ENCODE data around the gene TNKS1BP1.

GRCh38 chr11:57368106-57368844 lies 43.5 kb upstream of the TNKS1BP1 start:
- TF ChIP-seq CTCF (conservative IDR thresholded peaks at IDR 0.05) (no peak), ZFX (IDR thresholded peaks at IDR 0.05) (no peak)
